ENCODE measurements around the gene ZNF888.

Gene ZNF888

DNA sequence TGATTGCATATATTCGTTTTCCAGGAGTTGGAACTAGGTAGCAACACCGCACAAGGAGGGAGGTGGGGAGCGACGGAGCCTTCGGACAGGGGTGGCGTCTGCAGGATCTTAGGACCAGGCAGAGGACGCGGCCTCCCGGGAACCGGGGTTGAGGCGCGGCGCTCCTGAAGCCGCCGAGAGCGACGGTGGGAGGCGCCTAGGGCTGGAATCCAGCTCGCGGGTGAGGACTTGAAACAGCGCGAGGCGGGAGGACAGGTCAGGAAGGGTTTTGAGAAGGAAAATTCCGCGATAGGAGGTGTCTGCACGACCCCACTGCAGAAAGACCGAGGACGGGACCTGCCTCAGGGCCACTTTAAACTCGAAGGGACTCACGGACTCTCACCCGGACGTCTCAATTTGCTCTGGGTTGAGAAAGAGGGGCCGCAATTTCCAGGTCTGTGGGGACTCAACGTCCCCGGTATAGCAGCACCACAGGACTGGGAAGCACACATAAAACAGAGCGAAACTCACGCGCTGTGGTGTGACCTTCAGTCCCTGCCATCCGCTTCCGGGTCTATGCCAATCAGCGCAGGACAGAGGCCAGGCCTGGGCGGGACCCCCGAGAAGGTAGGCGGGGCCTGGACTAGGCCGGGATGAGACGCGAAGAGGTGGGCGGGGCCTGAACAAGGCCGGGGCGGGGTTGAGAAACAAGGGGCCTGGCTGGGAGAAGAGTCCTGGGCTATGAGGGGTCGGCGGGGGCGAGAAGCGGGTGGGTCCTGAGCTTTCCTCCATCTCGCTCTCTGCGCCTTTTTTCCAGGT is 25.9 kb downstream of the ZNF888 start, which contains the start of gene ZNF320:
ZNF320 (minus strand) TSS at position 498 of the 798 bp plus-strand sequence. CDS start 7,380 bp downstream, outside the sequence.
- peak; percentile 98 for DNase-seq
- intact Hi-C loops (cut with DNase I; ENCODE audit: low total_unique reads), result no loop called here
- H3K27me3 ChIP-seq, result no peaks in the 10 kb centered on the region
- H3K4me3 ChIP-seq, result peak within 1 kb of the TSS; percentile 67 to 72
- H3K36me3 ChIP-seq, result peaks cover 0 to 27% (median 6%) of the 10 kb centered on the region in 3 donors
- H3K4me1 ChIP-seq, result peaks cover 0 to 16% (median 14%) of the 10 kb centered on the region in 4 donors
- H3K27ac ChIP-seq, result peak within 1 kb of the TSS; percentile 85 to 91
- TF ChIP-seq, protein P1, sequence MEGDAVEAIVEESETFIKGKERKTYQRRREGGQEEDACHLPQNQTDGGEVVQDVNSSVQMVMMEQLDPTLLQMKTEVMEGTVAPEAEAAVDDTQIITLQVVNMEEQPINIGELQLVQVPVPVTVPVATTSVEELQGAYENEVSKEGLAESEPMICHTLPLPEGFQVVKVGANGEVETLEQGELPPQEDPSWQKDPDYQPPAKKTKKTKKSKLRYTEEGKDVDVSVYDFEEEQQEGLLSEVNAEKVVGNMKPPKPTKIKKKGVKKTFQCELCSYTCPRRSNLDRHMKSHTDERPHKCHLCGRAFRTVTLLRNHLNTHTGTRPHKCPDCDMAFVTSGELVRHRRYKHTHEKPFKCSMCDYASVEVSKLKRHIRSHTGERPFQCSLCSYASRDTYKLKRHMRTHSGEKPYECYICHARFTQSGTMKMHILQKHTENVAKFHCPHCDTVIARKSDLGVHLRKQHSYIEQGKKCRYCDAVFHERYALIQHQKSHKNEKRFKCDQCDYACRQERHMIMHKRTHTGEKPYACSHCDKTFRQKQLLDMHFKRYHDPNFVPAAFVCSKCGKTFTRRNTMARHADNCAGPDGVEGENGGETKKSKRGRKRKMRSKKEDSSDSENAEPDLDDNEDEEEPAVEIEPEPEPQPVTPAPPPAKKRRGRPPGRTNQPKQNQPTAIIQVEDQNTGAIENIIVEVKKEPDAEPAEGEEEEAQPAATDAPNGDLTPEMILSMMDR (IDR thresholded peaks at IDR 0.05), result no peak
- H3K9me3 ChIP-seq, result no peaks in the 10 kb centered on the region

DNA sequence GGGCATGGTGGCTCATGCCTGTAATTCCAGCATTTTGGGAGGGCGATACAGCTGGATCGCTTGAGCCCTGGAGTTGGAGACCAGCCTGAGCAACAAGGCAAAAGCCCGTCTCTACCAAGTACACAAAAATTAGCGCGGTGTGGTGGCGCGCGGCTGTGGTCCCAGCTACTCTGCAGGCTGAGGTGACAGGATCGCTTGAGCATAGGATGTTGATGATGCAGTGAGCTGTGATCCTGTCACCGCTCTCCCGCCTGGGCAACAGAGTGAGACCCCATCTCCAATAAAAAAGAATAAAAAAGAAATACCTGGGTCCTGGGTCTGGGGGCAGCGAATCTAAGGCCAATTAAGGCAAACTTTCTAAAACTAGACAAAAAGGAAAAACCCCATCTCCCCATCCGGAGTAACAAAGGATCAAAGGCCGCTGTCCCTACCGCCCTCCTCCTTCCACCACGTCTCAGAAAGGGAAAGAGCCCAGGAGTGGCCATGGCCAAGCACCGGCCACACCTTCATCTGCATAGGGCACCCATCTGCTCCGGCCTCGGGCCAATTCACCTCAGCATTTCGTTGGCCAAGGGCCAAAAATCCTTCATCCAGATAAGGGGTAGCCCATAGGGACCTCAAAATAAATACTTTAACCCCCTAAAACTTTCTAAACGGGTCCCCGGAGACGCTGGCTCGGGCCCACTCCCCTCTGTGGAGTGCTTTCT is 26.6 kb downstream of the ZNF888 start:
- no peaks in the 10 kb centered on the region for H3K9me3 ChIP-seq
- intact Hi-C loops (cut with DNase I; ENCODE audit: low total_unique reads), result no loop called here
- peak overlapping the region; percentile 85 to 91 for H3K27ac ChIP-seq
- H3K27me3 ChIP-seq, result no peaks in the 10 kb centered on the region
- peak in 1 of 2 donors; percentile 24 for DNase-seq
- H3K36me3 ChIP-seq, result peaks cover 0 to 35% (median 6%) of the 10 kb centered on the region in 3 donors
- TF ChIP-seq, protein P1 (IDR thresholded peaks at IDR 0.05), result no peak
- H3K4me3 ChIP-seq, result peak overlapping the region; percentile 67 to 72
- peaks cover 0 to 16% (median 14%) of the 10 kb centered on the region in 4 donors for H3K4me1 ChIP-seq

DNA sequence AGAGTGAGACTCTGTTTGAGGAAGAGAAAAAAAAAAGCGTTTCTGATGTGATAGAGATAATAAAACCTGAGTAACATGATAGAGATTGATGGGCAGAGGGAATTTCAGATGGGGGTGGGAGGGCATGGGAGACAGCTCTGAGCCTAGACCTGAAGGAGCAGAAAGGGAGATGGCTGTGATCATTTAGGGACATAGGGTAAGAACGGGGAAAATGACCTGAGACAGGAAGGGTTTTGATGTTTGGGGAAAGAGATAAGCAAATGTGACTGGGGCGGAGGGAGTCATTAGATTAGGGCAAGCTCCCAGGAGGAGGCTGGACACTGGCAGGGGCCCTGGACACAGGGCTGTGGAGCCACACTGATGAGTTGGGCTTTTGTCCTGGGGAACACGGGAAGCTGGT is 31.9 kb downstream of the ZNF888 start:
- no peak for DNase-seq
- TF ChIP-seq, protein P1 (IDR thresholded peaks at IDR 0.05), result no peak
- Histone ChIP-seq H3K36me3 (peaks cover 37 to 82% (median 44%) of the 10 kb centered on the region in 3 donors), H3K9me3 (no peaks in the 10 kb centered on the region), H3K27ac (no peak overlapping the region), H3K4me1 (peaks cover 0 to 4% (median 3%) of the 10 kb centered on the region in 4 donors), H3K4me3 (no peak overlapping the region), H3K27me3 (no peaks in the 10 kb centered on the region)
- intact Hi-C loops (cut with DNase I; ENCODE audit: low total_unique reads), result no loop called here

DNA sequence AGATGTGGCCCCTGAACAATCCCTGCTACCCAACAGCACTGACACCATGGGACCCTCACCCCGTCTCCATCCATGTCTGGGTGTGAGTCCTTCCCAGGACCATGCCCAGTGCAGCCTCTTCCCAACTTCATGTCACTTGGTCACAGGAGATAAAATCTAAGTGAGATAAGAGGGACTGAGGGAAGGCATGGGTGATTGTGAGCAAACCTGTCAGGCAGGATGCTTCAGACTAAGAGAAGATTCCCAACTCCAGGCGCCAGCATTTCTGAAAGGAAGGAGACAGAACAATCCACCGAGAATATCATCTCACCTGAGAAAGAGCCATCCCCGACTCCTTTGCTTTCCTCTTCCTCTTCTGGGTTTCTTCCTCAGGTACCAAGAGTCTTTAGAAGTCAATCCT is 33.3 kb downstream of the ZNF888 start:
- intact Hi-C loops (cut with DNase I; ENCODE audit: low total_unique reads), result no loop called here

DNA sequence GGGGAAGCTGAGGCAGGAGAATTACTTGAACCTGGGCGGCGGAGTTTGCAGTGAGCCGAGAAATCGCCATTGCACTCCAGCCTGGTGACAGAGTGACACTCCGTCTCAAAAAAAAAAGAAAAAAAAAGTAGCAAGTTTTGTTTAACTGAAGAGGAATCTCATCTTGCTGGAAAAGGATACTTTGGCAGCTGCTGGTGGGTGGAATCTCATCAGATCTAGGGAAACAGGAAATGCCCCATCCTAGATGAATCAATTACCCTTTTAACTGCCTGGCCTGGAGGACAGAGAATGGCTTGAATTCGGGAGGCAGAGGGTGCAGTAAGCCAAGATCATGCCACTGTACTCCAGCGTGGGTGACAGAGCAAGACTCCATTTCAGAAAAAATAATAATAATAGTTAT is 34.2 kb downstream of the ZNF888 start:
- intact Hi-C loops (cut with DNase I; ENCODE audit: low total_unique reads), result no loop called here
- Histone ChIP-seq H3K4me1 (no peaks in the 10 kb centered on the region), H3K36me3 (peaks cover 60 to 91% (median 66%) of the 10 kb centered on the region in 3 donors), H3K27ac (no peak overlapping the region), H3K9me3 (peaks cover 0 to 5% (median 0%) of the 10 kb centered on the region in 3 donors), H3K27me3 (no peaks in the 10 kb centered on the region), H3K4me3 (no peak overlapping the region)
- TF ChIP-seq, protein P1 (IDR thresholded peaks at IDR 0.05), result no peak
- no peak for DNase-seq

More for the DNA sequence above, 33.3 kb downstream of the ZNF888 start:
- H3K4me1 ChIP-seq, result no peaks in the 10 kb centered on the region
- no peak for DNase-seq
- no peaks in the 10 kb centered on the region for H3K27me3 ChIP-seq
- no peak overlapping the region for H3K4me3 ChIP-seq
- no peak overlapping the region for H3K27ac ChIP-seq
- no peaks in the 10 kb centered on the region for H3K9me3 ChIP-seq
- TF ChIP-seq, protein P1 (IDR thresholded peaks at IDR 0.05), result no peak
- H3K36me3 ChIP-seq, result peaks cover 51 to 89% (median 58%) of the 10 kb centered on the region in 3 donors
